Measurements from ENCODE around the gene DYNLT4. TPM values are rescaled to one million over a fixed set of nuclear protein-coding genes. Genes with fewer than 3 reads are reported as not detected.
"Not testable (repeated sequence)": the region's sequence is repeated elsewhere in the genome, so short reads cannot be mapped to it uniquely, and the experiment has no call there.

DYNLT4 gene
- total and polyA plus RNA-seq, 4 experiments from 2014 or later = 0.47 to 1.6 (median 1.0) TPM; not detected in 1

GRCh38 chr1:44801491-44802305 lies 5.5 kb downstream of the DYNLT4 start:
- H3K9me3 ChIP-seq (ENCODE audit: control insufficient read depth in 1 of 2, low read length in 2 of 2) = no peaks in the 10 kb centered on the region
- Mint-ChIP-seq H3K27me3 (no peaks in the 10 kb centered on the region), H3K9me3 (peaks cover 0 to 7% (median 0%) of the 10 kb centered on the region in 8 donors), H3K4me3 (peak overlapping the region; percentile 88 to 99 (median 95)), H3K4me1 (peaks cover 28 to 60% (median 35%) of the 10 kb centered on the region in 4 donors), H3K36me3 (peaks cover 34 to 47% of the 10 kb centered on the region in 2 donors), H3K27ac (peak overlapping the region; percentile 82 to 100 (median 97))
- DNase-seq = peak in 4 of 5 donors; percentile 43 to 76 (median 50)
- peak overlapping the region; percentile 96 for H3K27ac ChIP-seq (ENCODE audit: low read depth, low read length)
- peaks cover 33% of the 10 kb centered on the region for H3K36me3 ChIP-seq (ENCODE audit: insufficient read depth, low read length)
- ChIA-PET CTCF (ENCODE audit: partially characterized antibody) (interaction anchor here (0.7 to 13.0 kb wide), 5 partner anchors 8 to 81 kb away, joined by 3 to 174 read pairs (median 5); partner anchors contain the start of gene BTBD19), POLR2A (ENCODE audit: partially characterized antibody) (interaction anchor here (1.1 to 18.2 kb wide), 13 partner anchors 12 to 782 kb away, joined by 3 to 1564 read pairs (median 23); partner anchors contain the start of genes BEST4, BTBD19, DYNLT4 and HECTD3)
- peaks cover 49% of the 10 kb centered on the region for H3K4me1 ChIP-seq (ENCODE audit: insufficient read depth, low read length)
- H3K27me3 ChIP-seq (ENCODE audit: insufficient read depth, low read length) = no peaks in the 10 kb centered on the region
- intact Hi-C loops (cut with micrococcal nuclease) = loop anchor here (1.0 to 10.0 kb wide), 5 partner anchors 8 to 886 kb away; partner anchors contain the start of genes GPBP1L1, NASP, TESK2 and TMEM69
- H3K4me3 ChIP-seq (ENCODE audit: low read length in 2 of 2) = peak overlapping the region; percentile 77 to 83

GRCh38 chr1:44799770-44800584 lies 7.2 kb downstream of the DYNLT4 start, which contains the start of gene PLK3:
Gene PLK3 (plus strand): TSS chr1:44800377. CDS start chr1:44800464, 87 bp downstream.
- Mint-ChIP-seq H3K27ac (peak within 1 kb of the TSS; percentile 82 to 100 (median 99)), H3K9me3 (peaks cover 0 to 7% (median 0%) of the 10 kb centered on the region in 8 donors), H3K4me3 (peak within 1 kb of the TSS; percentile 89 to 99 (median 96)), H3K27me3 (no peaks in the 10 kb centered on the region), H3K36me3 (peaks cover 24 to 39% of the 10 kb centered on the region in 2 donors), H3K4me1 (peaks cover 23 to 48% (median 31%) of the 10 kb centered on the region in 4 donors)
- intact Hi-C loops (cut with micrococcal nuclease) = loop anchor here (2.0 to 10.0 kb wide), 5 partner anchors 37 to 887 kb away; partner anchors contain the start of genes GPBP1L1, HECTD3, NASP and TESK2
- no peaks in the 10 kb centered on the region for H3K27me3 ChIP-seq (ENCODE audit: insufficient read depth, low read length)
- POLR2A ChIA-PET (ENCODE audit: partially characterized antibody) = interaction anchor here (0.7 to 18.2 kb wide), 33 partner anchors 10 to 886 kb away, joined by 3 to 1564 read pairs (median 6); partner anchors contain the start of genes ARMH1, BEST4, BTBD19 and DYNLT4
- H3K4me1 ChIP-seq (ENCODE audit: insufficient read depth, low read length) = peaks cover 37% of the 10 kb centered on the region
- H3K27ac ChIP-seq (ENCODE audit: low read depth, low read length) = peak within 1 kb of the TSS; percentile 96
- peaks cover 22% of the 10 kb centered on the region for H3K36me3 ChIP-seq (ENCODE audit: insufficient read depth, low read length)
- DNase-seq = peak; percentile 99 to 100 (median 99)
- CTCF ChIA-PET (ENCODE audit: partially characterized antibody) = interaction anchor here (0.7 to 13.0 kb wide), 22 partner anchors 9 to 504 kb away, joined by 3 to 174 read pairs (median 4); partner anchors contain the start of genes BEST4, BTBD19, HECTD3 and RNU5D-1
- no peaks in the 10 kb centered on the region for H3K9me3 ChIP-seq (ENCODE audit: control insufficient read depth in 1 of 2, low read length in 2 of 2)
- H3K4me3 ChIP-seq (ENCODE audit: low read length in 2 of 2) = peak within 1 kb of the TSS; percentile 77 to 83

DNA sequence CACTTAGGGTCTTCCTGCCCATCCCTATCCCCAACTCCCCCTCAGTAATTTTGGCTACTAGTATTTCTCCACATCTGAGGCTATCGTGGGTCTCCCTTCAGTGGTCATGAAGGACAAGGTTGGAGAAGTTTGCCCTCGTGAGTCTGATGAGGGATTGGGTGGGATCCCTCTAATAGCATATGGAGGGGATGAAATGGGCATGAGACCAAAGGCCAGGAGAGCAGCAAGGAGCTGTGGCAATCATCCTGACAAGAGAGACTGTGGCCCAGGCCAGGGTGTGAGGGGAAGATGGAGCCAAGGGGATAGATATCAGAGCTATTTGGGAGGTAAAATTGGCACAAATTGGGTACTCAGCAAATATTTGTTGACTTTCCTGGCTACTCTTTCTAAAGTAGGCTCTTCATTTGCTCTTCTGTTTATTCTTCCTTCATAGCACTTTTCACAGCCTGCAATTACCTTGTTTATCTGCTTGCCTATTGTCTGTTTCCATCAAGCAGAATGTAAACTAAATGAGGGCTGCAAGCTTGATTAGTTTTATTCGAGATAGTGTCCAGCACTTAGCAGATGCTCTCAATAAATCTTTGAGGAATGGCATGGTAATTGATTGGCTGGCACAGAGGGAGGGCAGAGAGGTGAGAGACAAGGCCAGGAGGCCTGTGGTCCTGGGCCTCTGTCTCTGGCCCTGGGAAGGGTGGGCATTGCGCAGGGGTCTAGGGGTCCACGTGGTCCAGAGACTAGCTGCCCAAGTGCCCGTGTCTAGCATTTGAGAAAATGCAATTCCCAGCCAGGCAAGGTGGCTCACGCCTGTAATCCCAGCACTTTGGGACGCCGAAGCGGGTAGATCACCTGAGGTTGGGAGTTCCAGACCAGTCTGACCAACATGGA lies 8.4 kb downstream of the DYNLT4 start:
- DNase-seq = peak in 1 of 5 donors; percentile 37
- H3K27ac ChIP-seq (ENCODE audit: low read depth, low read length) = no peak overlapping the region

GRCh38 chr1:44797886-44798285 lies 9.3 kb downstream of the DYNLT4 start:
- POLR2A ChIA-PET (ENCODE audit: partially characterized antibody) = interaction anchor here (1.3 to 18.2 kb wide), 2 partner anchors 20 to 22 kb away, joined by 9 to 1564 read pairs; partner anchors contain the start of genes BTBD19, DYNLT4 and RPS8
- peak overlapping the region in 6 of 7 donors; percentile 36 to 82 (median 62) for H3K27ac Mint-ChIP-seq

More for the DNA sequence above, 8.4 kb downstream of the DYNLT4 start:
- ChIA-PET CTCF (ENCODE audit: partially characterized antibody) (interaction anchor here (0.7 to 13.0 kb wide), 12 partner anchors 11 to 502 kb away, joined by 3 to 174 read pairs (median 5); partner anchors contain the start of genes BTBD19, HECTD3 and UROD), POLR2A (ENCODE audit: partially characterized antibody) (interaction anchor here (1.0 to 18.2 kb wide), 11 partner anchors 11 to 213 kb away, joined by 3 to 1564 read pairs (median 7); partner anchors contain the start of genes BEST4, BTBD19, DYNLT4 and HECTD3)
- no peaks in the 10 kb centered on the region for H3K27me3 ChIP-seq (ENCODE audit: insufficient read depth, low read length)
- peaks cover 20 to 37% (median 25%) of the 10 kb centered on the region in 4 donors for H3K4me1 Mint-ChIP-seq
- intact Hi-C loops (cut with micrococcal nuclease) = loop anchor here (2.0 kb wide), 2 partner anchors 38 to 212 kb away; partner anchors contain the start of gene HECTD3
- peaks cover 12% of the 10 kb centered on the region for H3K36me3 ChIP-seq (ENCODE audit: insufficient read depth, low read length)
- H3K27ac Mint-ChIP-seq = peak overlapping the region; percentile 49 to 100 (median 99)
- no peak overlapping the region for H3K4me3 ChIP-seq (ENCODE audit: low read length in 2 of 2)
- peaks cover 21 to 27% of the 10 kb centered on the region in 2 donors for H3K36me3 Mint-ChIP-seq
- H3K9me3 Mint-ChIP-seq = peaks cover 0 to 4% (median 0%) of the 10 kb centered on the region in 8 donors
- H3K4me1 ChIP-seq (ENCODE audit: insufficient read depth, low read length) = peaks cover 28% of the 10 kb centered on the region
- H3K27me3 Mint-ChIP-seq = no peaks in the 10 kb centered on the region
- H3K9me3 ChIP-seq (ENCODE audit: control insufficient read depth in 1 of 2, low read length in 2 of 2) = no peaks in the 10 kb centered on the region
- peak overlapping the region in 4 of 8 donors; percentile 21 to 99 (median 96) for H3K4me3 Mint-ChIP-seq

DNA sequence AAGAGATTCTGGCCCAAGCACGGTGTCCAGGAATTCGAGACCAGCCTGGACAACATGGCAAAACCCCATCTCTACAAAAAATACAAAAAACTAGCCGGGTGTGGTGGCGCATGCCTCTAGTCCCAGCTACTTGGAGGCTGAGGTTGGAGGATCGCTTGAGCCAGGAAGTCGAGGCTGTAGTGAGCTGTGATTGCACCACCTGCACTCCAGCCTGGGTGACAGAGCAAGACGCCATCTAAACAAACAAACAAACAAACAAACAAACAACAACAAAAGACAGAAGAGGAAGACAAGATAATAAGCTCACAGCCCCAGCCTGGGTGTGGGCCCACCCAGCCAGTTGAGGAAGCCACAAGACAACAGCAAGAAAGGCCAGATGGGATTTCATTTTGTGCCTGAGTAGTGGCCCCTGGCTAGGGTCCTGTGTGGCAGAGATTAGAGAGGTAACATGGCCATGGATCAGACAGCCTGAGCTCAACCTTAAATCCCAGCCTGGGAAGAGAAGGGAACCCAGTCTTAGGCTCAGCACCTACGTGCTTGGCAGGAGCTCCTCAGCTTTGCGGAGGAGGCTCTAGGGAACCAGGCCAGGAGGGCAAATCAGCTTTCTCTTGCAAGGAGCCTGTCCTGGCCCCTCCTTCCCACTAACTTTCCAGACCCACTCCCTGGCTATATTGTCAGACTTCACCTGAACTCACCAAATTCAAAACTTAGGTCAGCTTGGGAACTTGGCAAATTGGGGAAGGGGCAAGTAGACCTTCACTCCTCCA lies 14.2 kb downstream of the DYNLT4 start:
- no peak for DNase-seq
- H3K4me3 ChIP-seq (ENCODE audit: low read length in 2 of 2) = no peak overlapping the region
- CTCF ChIA-PET (ENCODE audit: partially characterized antibody) = interaction anchor here (0.7 to 2.5 kb wide), 21 partner anchors 8 to 700 kb away, joined by 3 to 23 read pairs (median 8); partner anchors contain the start of genes BTBD19, EIF2B3, HECTD3 and RPS8
- Mint-ChIP-seq H3K4me1 (peaks cover 0 to 5% (median 2%) of the 10 kb centered on the region in 4 donors), H3K9me3 (no peaks in the 10 kb centered on the region), H3K27ac (peak overlapping the region in 1 of 7 donors; percentile 79), H3K4me3 (no peak overlapping the region), H3K36me3 (no peaks in the 10 kb centered on the region), H3K27me3 (no peaks in the 10 kb centered on the region)
- no peak overlapping the region for H3K27ac ChIP-seq (ENCODE audit: low read depth, low read length)
- H3K9me3 ChIP-seq (ENCODE audit: control insufficient read depth in 1 of 2, low read length in 2 of 2) = no peaks in the 10 kb centered on the region
- no peaks in the 10 kb centered on the region for H3K27me3 ChIP-seq (ENCODE audit: insufficient read depth, low read length)
- POLR2A ChIA-PET (ENCODE audit: partially characterized antibody) = interaction anchor here (0.9 to 3.8 kb wide), 12 partner anchors 9 to 510 kb away, joined by 3 to 17 read pairs (median 6); partner anchors contain the start of genes BTBD19, HECTD3, RNU5D-1 and UROD
- H3K36me3 ChIP-seq (ENCODE audit: insufficient read depth, low read length) = no peaks in the 10 kb centered on the region
- no peaks in the 10 kb centered on the region for H3K4me1 ChIP-seq (ENCODE audit: insufficient read depth, low read length)
- intact Hi-C loops (cut with micrococcal nuclease) = loop anchor here (2.0 kb wide), 1 partner anchor 510 kb away; no protein-coding TSS in a partner anchor

More at GRCh38 chr1:44797886-44798285, 9.3 kb downstream of the DYNLT4 start:
- H3K9me3 Mint-ChIP-seq; H3K4me3 ChIP-seq (ENCODE audit: low read length in 2 of 2); H3K27ac ChIP-seq (ENCODE audit: low read depth, low read length); H3K9me3 ChIP-seq (ENCODE audit: control insufficient read depth in 1 of 2, low read length in 2 of 2); H3K27me3 Mint-ChIP-seq; H3K27me3 ChIP-seq (ENCODE audit: insufficient read depth, low read length); H3K36me3 ChIP-seq (ENCODE audit: insufficient read depth, low read length): not testable (repeated sequence)
- Mint-ChIP-seq H3K4me1 (peaks cover 14 to 28% (median 22%) of the 10 kb centered on the region in 4 donors), H3K4me3 (peak overlapping the region in 1 of 8 donors; percentile 10), H3K36me3 (peaks cover 15 to 18% of the 10 kb centered on the region in 2 donors)
- intact Hi-C loops (cut with micrococcal nuclease) = loop anchor here (2.0 kb wide), 2 partner anchors 39 to 213 kb away; partner anchors contain the start of gene HECTD3
- CTCF ChIA-PET (ENCODE audit: partially characterized antibody) = interaction anchor here (1.3 to 3.8 kb wide), 4 partner anchors 10 to 16 kb away, joined by 3 to 63 read pairs (median 6); partner anchors contain the start of genes BEST4 and BTBD19
- DNase-seq = peak in 1 of 5 donors; percentile 15
- H3K4me1 ChIP-seq (ENCODE audit: insufficient read depth, low read length) = peaks cover 20% of the 10 kb centered on the region
